ENCODE results near the gene EVX2. TPM values are rescaled to one million over a fixed set of nuclear protein-coding genes. Genes with fewer than 3 reads are reported as not detected.

EVX2 gene
- total RNA-seq, 1 donor from 2014 or later = not detected

GRCh38 chr2:176126929-176127773 lies 43.4 kb upstream of the EVX2 start:
- Mint-ChIP-seq H3K4me1 (ENCODE audit: low read depth) (no peaks in the 10 kb centered on the region), H3K9me3 (ENCODE audit: low read depth) (no peaks in the 10 kb centered on the region), H3K27ac (peak overlapping the region; percentile 24), H3K36me3 (ENCODE audit: insufficient read depth) (no peaks in the 10 kb centered on the region), H3K27me3 (peaks cover 83% of the 10 kb centered on the region), H3K4me3 (ENCODE audit: low read depth) (no peak overlapping the region)
- no peak for DNase-seq (ENCODE audit: low spot score, unreplicated experiment)
- TF ChIP-seq CTCF (IDR thresholded peaks at IDR 0.05; ENCODE audit: unreplicated experiment) = peak; percentile 96

- H3K4me3 Mint-ChIP-seq (ENCODE audit: low read depth) = no peak overlapping the region
- no peaks in the 10 kb centered on the region for H3K4me1 Mint-ChIP-seq (ENCODE audit: low read depth)
- H3K36me3 Mint-ChIP-seq (ENCODE audit: insufficient read depth) = no peaks in the 10 kb centered on the region
- H3K27ac Mint-ChIP-seq = no peak overlapping the region
- H3K27me3 Mint-ChIP-seq = peaks cover 80% of the 10 kb centered on the region
- TF ChIP-seq CTCF (IDR thresholded peaks at IDR 0.05; ENCODE audit: unreplicated experiment) = no peak
- no peak for DNase-seq (ENCODE audit: low spot score, unreplicated experiment)
- H3K9me3 Mint-ChIP-seq (ENCODE audit: low read depth) = no peaks in the 10 kb centered on the region
Measured at GRCh38 chr2:176125772-176126054, 42.0 kb upstream of the EVX2 start.

GRCh38 chr2:176124947-176125771 lies 41.4 kb upstream of the EVX2 start:
- H3K9me3 Mint-ChIP-seq (ENCODE audit: low read depth) = no peaks in the 10 kb centered on the region
- no peaks in the 10 kb centered on the region for H3K36me3 Mint-ChIP-seq (ENCODE audit: insufficient read depth)
- peaks cover 83% of the 10 kb centered on the region for H3K27me3 Mint-ChIP-seq
- no peaks in the 10 kb centered on the region for H3K4me1 Mint-ChIP-seq (ENCODE audit: low read depth)
- DNase-seq (ENCODE audit: low spot score, unreplicated experiment) = no peak
- H3K4me3 Mint-ChIP-seq (ENCODE audit: low read depth) = no peak overlapping the region
- no peak overlapping the region for H3K27ac Mint-ChIP-seq
- TF ChIP-seq CTCF (IDR thresholded peaks at IDR 0.05; ENCODE audit: unreplicated experiment) = no peak

- H3K27ac Mint-ChIP-seq = no peak overlapping the region
- no peaks in the 10 kb centered on the region for H3K36me3 Mint-ChIP-seq (ENCODE audit: insufficient read depth)
- H3K4me1 Mint-ChIP-seq (ENCODE audit: low read depth) = no peaks in the 10 kb centered on the region
- no peaks in the 10 kb centered on the region for H3K9me3 Mint-ChIP-seq (ENCODE audit: low read depth)
- peak overlapping the region; percentile 12 for H3K4me3 Mint-ChIP-seq (ENCODE audit: low read depth)
- TF ChIP-seq CTCF (IDR thresholded peaks at IDR 0.05; ENCODE audit: unreplicated experiment) = no peak
- peaks cover 92% of the 10 kb centered on the region for H3K27me3 Mint-ChIP-seq
- no peak for DNase-seq (ENCODE audit: low spot score, unreplicated experiment)
Measured at GRCh38 chr2:176124110-176124946, 40.6 kb upstream of the EVX2 start.

Measured in progenitor cell of endocrine pancreas (in vitro differentiated cells).